ENCODE results near the gene MGAM2.
"Not testable (repeated sequence)": the region's sequence is repeated elsewhere in the genome, so short reads cannot be mapped to it uniquely, and the experiment has no call there.

MGAM2 gene

GRCh38 chr7:142111499-142111898, at the start of gene MGAM2:
Gene MGAM2 (plus strand): TSS chr7:142111718. CDS start chr7:142116874, 5,156 bp downstream.
- no peak for DNase-seq

GRCh38 chr7:142063551-142064442, 47.7 kb upstream of the MGAM2 start:
- DNase-seq, result no peak

- DNase-seq, result no peak
These were observed 45.0 kb upstream of the MGAM2 start for GRCh38 chr7:142066536-142066935.

- no peak for DNase-seq
These were observed 33.8 kb upstream of the MGAM2 start for GRCh38 chr7:142077762-142078161.

GRCh38 chr7:142083605-142084004, 27.9 kb upstream of the MGAM2 start:
- no peak for DNase-seq

- no peak for DNase-seq
These were observed 26.1 kb upstream of the MGAM2 start for GRCh38 chr7:142085428-142085827.

- no peak for DNase-seq
These were observed 23.4 kb upstream of the MGAM2 start for GRCh38 chr7:142088022-142088714.

GRCh38 chr7:142089035-142089434, 22.5 kb upstream of the MGAM2 start:
- DNase-seq, result no peak

- no peak for DNase-seq
These were observed 19.6 kb upstream of the MGAM2 start for GRCh38 chr7:142091961-142092360.

GRCh38 chr7:142094861-142095260, 16.7 kb upstream of the MGAM2 start:
- no peak for DNase-seq

- no peak for DNase-seq
These were observed 13.9 kb upstream of the MGAM2 start for GRCh38 chr7:142097571-142097970.

- DNase-seq, result no peak
These were observed 13.5 kb upstream of the MGAM2 start for GRCh38 chr7:142098004-142098403.

GRCh38 chr7:142099347-142099746, 12.2 kb upstream of the MGAM2 start:
- DNase-seq, result not testable (repeated sequence)

GRCh38 chr7:142100634-142101033, 10.9 kb upstream of the MGAM2 start:
- no peak for DNase-seq

- DNase-seq, result not testable (repeated sequence)
These were observed 9.7 kb upstream of the MGAM2 start for GRCh38 chr7:142101794-142102193.

GRCh38 chr7:142104550-142105527, 6.7 kb upstream of the MGAM2 start:
- DNase-seq, result no peak

- no peak for DNase-seq
These were observed 2.6 kb upstream of the MGAM2 start for GRCh38 chr7:142108728-142109505.

- DNase-seq, result no peak
These were observed 1.4 kb upstream of the MGAM2 start for GRCh38 chr7:142110098-142110497.

GRCh38 chr7:142110638-142111037, 880 bp upstream of the MGAM2 start:
- no peak for DNase-seq

GRCh38 chr7:142112086-142112485, 568 bp downstream of the MGAM2 start:
- DNase-seq, result no peak

GRCh38 chr7:142114207-142114606, 2.7 kb downstream of the MGAM2 start:
- DNase-seq, result no peak

GRCh38 chr7:142120524-142120923, 9.0 kb downstream of the MGAM2 start:
- no peak for DNase-seq

Measured in CD4-positive, alpha-beta T cell treated with Interleukin-17A for 1 hour (primary cell).